ENCODE results near the gene FAM204A. TPM values are rescaled to one million over a fixed set of nuclear protein-coding genes. Genes with fewer than 3 reads are reported as not detected.

The FAM204A gene
- total and polyA plus RNA-seq, 10 of the 15 experiments (the other 5 are each of a cell fraction or from before 2014, with no cell fraction given): 24.5 to 96.0 (median 67.6) TPM

GRCh38 chr10:118251791-118252190, 90.3 kb downstream of the FAM204A start:
- no TSS peak for BruUV-seq (replicated peaks)
- H3K4me2 ChIP-seq (ENCODE audit: control insufficient read depth, insufficient read depth): no peak overlapping the region
- no peak for FAIRE-seq

More at GRCh38 chr10:118251791-118252190, 90.3 kb downstream of the FAM204A start:
- H3K9ac ChIP-seq (ENCODE audit: control insufficient read depth, insufficient read depth, low read length): no peak overlapping the region
- H4K20me1 ChIP-seq (ENCODE audit: control insufficient read depth, insufficient read depth): no peaks in the 10 kb centered on the region
- peaks cover 2% of the 10 kb centered on the region in 2 experiments; a peak in 3 of 4 replicates for H3K27me3 ChIP-seq (replicated peaks in 1 of 2; ENCODE audit: control insufficient read depth in 2 of 2, insufficient read depth in 2 of 2, low read length in 1 of 2)
- no peaks in the 10 kb centered on the region for H3K36me3 ChIP-seq (ENCODE audit: control insufficient read depth in 2 of 2, insufficient read depth in 2 of 2, low read length in 1 of 2)
- intact Hi-C loops (cut with micrococcal nuclease; ENCODE audit: unreplicated experiment) (no loop called here), in situ Hi-C loops (cut with MboI) (no loop called here)
- H2AFZ ChIP-seq (ENCODE audit: control insufficient read depth, low read depth, low read length): no peak overlapping the region
- 32% methylated on average over 7 of the region's 7 CpGs for WGBS (ENCODE audit: insufficient coverage, insufficient replicate concordance, low lambda C conversion rate, missing lambda C conversion rate)
- H3K27ac ChIP-seq (ENCODE audit: control insufficient read depth, insufficient read depth): no peak overlapping the region
- TF ChIP-seq EED (IDR thresholded peaks at IDR 0.05; ENCODE audit: low read depth) (no peak), ZNF622 (IDR thresholded peaks at IDR 0.05) (no peak), CBFB (IDR thresholded peaks at IDR 0.05; ENCODE audit: low read depth) (no peak), NRF1 (conservative IDR thresholded peaks at IDR 0.05; ENCODE audit: low read depth, low read length) (no peak), CEBPB (IDR thresholded peaks at IDR 0.05; ENCODE audit: borderline replicate concordance in 1 of 2, low read depth in 2 of 2, low read length in 2 of 2) (no peak), ZNF384 (IDR thresholded peaks at IDR 0.05; ENCODE audit: borderline replicate concordance, low read depth, low read length) (no peak), PKNOX1 (IDR thresholded peaks at IDR 0.05) (no peak), LARP7 (IDR thresholded peaks at IDR 0.05) (no peak), RELB (IDR thresholded peaks at IDR 0.05; ENCODE audit: low read depth) (no peak), SP1 (IDR thresholded peaks at IDR 0.05; ENCODE audit: low read depth, low read length) (no peak), ZNF24 (IDR thresholded peaks at IDR 0.05) (no peak), NBN (IDR thresholded peaks at IDR 0.05) (no peak), TCF7 (IDR thresholded peaks at IDR 0.05; ENCODE audit: borderline replicate concordance) (no peak), WRNIP1 (IDR thresholded peaks at IDR 0.05; ENCODE audit: borderline replicate concordance, low read depth, low read length) (no peak), BRCA1 (IDR thresholded peaks at IDR 0.05; ENCODE audit: low read depth, low read length) (no peak), SKIL (IDR thresholded peaks at IDR 0.05; ENCODE audit: low read depth, poor library complexity, severe bottlenecking) (no peak)
- H3K4me1 ChIP-seq (ENCODE audit: control insufficient read depth, insufficient read depth, low read length): no peaks in the 10 kb centered on the region
- H3K9me3 ChIP-seq (replicated peaks; ENCODE audit: control insufficient read depth, insufficient read depth, low read length): no peaks in the 10 kb centered on the region
- ATAC-seq: no peak
- ChIA-PET POLR2A (no interaction called here), CTCF (interaction anchor here (2.3 kb wide), 1 partner anchor 7 kb away, joined by 6 read pairs; no protein-coding TSS in a partner anchor), RAD21 (ENCODE audit: unreplicated experiment) (no interaction called here), SMC1A (ENCODE audit: uncharacterized antibody, unreplicated experiment) (interaction anchor here (1.2 kb wide), 1 partner anchor 38 kb away, joined by 4 read pairs; no protein-coding TSS in a partner anchor)
- DNase-seq (ENCODE audit: low read depth, low spot score): no peak
- H3K4me3 ChIP-seq: no peak overlapping the region
- no peaks in the 10 kb centered on the region for H3K79me2 ChIP-seq (ENCODE audit: control insufficient read depth, insufficient read depth, low read length)
